Activated naive CD8-positive, alpha-beta T cell treated with anti-CD3 and anti-CD28 coated beads, Interleukin-2, amount 50 U/mL, for 16 hours (primary cell): Measurements from ENCODE around the gene PLXNB2.

Experiments used
- DNase-seq: peaks from one replicate; pipeline ENCODE4 v3.0.0-alpha.2; 2020; ENCODE audit warnings: low read depth, low spot score

PLXNB2 gene

DNA sequence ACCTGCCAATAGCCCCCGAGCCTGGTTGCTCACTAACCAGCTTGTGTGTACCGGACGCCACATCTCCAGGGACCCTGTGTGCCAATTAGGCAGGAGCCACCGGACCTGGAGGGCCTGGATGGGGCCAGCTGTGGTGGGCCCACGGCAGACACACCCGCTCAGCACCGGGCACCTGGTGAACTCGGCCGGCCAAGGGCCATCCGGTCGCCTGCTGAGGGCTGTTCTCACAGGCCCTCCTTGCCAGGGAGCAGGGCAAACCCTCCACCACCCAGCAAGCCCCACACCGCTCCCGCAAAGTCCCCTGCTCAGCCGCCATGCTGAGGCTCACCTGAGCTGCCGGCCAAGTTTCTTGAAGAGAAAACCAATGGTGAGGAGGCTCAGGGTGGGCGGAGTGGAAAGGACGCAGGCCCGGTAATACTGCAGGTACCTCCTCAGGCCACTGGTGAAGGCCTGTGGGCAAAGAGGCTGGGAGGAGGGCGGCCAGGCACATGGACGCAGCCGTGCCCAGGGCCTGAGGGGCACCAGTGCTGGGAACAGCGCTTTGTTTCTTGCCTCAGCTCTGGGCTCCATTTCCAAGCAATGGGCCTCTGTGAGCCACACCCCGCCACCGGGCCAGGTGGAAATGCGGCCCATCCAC, 79.7 kb downstream of the PLXNB2 start:
- DNase-seq: no peak

DNA sequence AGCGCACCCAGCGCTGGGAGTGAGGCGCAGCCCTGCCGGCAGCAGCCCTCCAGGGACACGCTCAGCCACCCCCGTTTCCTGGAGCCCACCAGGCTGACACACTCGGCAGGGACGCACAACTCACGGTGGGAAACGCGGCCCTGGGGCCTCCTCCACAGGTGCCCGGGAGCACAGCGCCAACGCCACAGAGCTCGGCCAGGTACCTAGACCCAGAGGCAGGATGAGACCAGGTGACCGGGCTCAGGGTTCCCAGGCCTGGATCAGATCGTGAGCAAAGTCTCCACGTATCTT, 80.6 kb downstream of the PLXNB2 start:
- DNase-seq: no peak

DNA sequence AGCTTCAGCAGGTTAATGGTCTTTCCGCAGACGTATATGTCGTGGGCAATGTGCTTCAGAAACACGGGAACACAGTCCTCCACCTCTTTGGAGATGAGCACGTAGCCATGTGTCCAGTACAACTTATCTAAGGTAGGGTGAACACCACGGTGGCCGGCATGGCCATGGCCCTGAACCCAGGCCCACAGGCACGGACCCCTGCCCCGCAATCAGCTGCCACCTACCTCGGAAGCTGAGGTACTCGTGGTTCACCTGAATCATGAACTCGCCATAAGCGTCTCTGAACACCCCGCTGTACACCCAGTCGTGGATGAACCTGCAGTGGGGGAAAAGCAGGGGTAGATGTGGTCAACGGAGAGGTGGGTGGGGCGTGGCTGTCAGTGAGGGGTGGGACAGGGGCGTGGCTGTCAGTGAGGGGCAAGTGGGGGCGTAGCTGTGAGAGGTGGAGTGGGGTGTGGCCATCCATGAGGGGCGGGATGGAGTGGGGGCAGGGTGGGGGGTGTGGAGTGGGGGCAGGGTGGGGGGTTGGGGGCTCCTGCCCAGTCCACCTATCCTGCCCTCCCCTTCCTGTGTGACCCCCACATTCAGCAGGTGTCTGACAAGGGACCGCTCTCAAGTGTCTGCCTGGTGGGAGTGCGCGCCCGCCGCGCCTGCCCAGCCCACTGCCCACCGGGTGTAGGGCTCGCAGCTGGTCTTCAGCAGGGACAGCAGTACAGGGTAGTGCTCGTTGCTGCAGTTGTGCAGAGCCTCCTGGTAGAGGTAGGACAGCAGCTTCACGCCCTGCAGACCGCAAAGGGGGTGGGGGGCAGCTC, 81.2 kb downstream of the PLXNB2 start:
- no peak for DNase-seq

DNA sequence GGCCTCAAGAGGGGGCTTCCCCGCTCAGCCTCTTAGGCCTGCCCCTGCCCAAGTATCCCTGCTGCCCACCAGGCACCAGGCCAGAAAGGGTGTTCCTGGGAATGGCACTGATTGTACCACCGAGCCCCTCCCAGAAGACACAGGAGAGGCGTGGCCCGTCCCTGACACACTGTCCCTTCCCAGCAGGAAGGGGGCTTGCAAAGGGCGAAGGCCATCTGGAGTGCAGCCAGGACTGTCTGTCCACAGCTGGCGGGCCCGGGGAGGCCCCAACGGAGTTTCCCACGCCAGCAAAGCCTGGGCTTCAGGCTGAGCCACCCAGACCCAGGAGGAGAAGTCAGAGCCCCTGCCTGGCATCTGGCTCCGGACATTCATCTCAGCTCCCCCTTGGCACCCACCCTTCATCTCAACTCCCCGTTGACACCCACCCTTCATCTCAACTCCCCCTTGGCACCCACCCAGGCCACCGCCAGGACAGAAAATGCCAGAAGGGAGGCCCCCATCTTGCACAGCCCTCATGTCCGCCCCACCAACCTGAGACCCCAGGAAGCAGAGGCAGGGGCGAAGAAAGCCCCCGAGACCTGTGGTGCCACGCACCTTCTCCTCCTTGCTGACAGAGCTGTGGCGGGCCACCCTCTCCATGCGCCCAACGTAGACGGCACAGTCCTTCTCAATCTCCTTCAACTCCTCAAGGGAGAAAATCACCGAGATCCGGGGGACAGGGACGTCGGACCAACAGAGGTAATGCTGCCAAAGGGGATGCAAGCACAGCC, 82.1 kb downstream of the PLXNB2 start:
- DNase-seq: no peak
